ENCODE data around the gene RP2. TPM values are rescaled to one million over a fixed set of nuclear protein-coding genes. Genes with fewer than 3 reads are reported as not detected.

The RP2 gene
- total and polyA plus RNA-seq, 9 donors, result 4.8 to 9.5 (median 7.0) TPM

GRCh38 chrX:46913667-46914066 is 76.8 kb downstream of the RP2 start:
- intact Hi-C loops (cut with DNase I), result no loop called here
- no peaks in the 10 kb centered on the region for H3K36me3 ChIP-seq
- H3K4me1 ChIP-seq (ENCODE audit: insufficient read depth), result no peaks in the 10 kb centered on the region
- peak overlapping the region; percentile 66 for H3K4me3 ChIP-seq
- H3K27ac ChIP-seq, result no peak overlapping the region
- H3K9me3 ChIP-seq, result no peaks in the 10 kb centered on the region
- DNase-seq, result peak; percentile 22 to 36 (median 28)
- TF ChIP-seq POLR2A (IDR thresholded peaks at IDR 0.05) (no peak), CTCF (IDR thresholded peaks at IDR 0.05) (no peak), EP300 (IDR thresholded peaks at IDR 0.05) (no peak)
- H3K27me3 ChIP-seq, result no peaks in the 10 kb centered on the region
- WGBS, 3 donors, result 27 to 37% (median 30%) methylated on average over 14 of the region's 14 CpGs

GRCh38 chrX:46916273-46916672 is 79.4 kb downstream of the RP2 start:
- WGBS, 3 donors, result 61 to 64% (median 62%) methylated on average over 2 of the region's 2 CpGs
- intact Hi-C loops (cut with DNase I), result no loop called here

GRCh38 chrX:46917622-46918021 is 80.8 kb downstream of the RP2 start:
- intact Hi-C loops (cut with DNase I), result no loop called here
- TF ChIP-seq POLR2A (IDR thresholded peaks at IDR 0.05) (no peak), EP300 (IDR thresholded peaks at IDR 0.05) (no peak), CTCF (IDR thresholded peaks at IDR 0.05) (no peak)
- no peak for DNase-seq
- Histone ChIP-seq H3K27me3 (no peaks in the 10 kb centered on the region), H3K27ac (no peak overlapping the region), H3K4me1 (ENCODE audit: insufficient read depth) (no peaks in the 10 kb centered on the region), H3K4me3 (no peak overlapping the region), H3K9me3 (no peaks in the 10 kb centered on the region), H3K36me3 (no peaks in the 10 kb centered on the region)
- WGBS, 3 donors, result 89 to 91% (median 89%) methylated on average over 1 of the region's 1 CpG

More at GRCh38 chrX:46916273-46916672, 79.4 kb downstream of the RP2 start:
- H3K4me1 ChIP-seq (ENCODE audit: insufficient read depth), result no peaks in the 10 kb centered on the region
- no peak for DNase-seq
- no peak overlapping the region for H3K27ac ChIP-seq
- no peaks in the 10 kb centered on the region for H3K27me3 ChIP-seq
- TF ChIP-seq EP300 (IDR thresholded peaks at IDR 0.05) (no peak), CTCF (IDR thresholded peaks at IDR 0.05) (no peak), POLR2A (IDR thresholded peaks at IDR 0.05) (no peak)
- H3K9me3 ChIP-seq, result no peaks in the 10 kb centered on the region
- H3K36me3 ChIP-seq, result no peaks in the 10 kb centered on the region
- H3K4me3 ChIP-seq, result no peak overlapping the region

- no peak overlapping the region for H3K27ac ChIP-seq
- no peaks in the 10 kb centered on the region for H3K9me3 ChIP-seq
- no peaks in the 10 kb centered on the region for H3K36me3 ChIP-seq
- H3K27me3 ChIP-seq, result no peaks in the 10 kb centered on the region
- no peak for DNase-seq
- TF ChIP-seq CTCF (IDR thresholded peaks at IDR 0.05) (no peak), EP300 (IDR thresholded peaks at IDR 0.05) (no peak), POLR2A (IDR thresholded peaks at IDR 0.05) (no peak)
- no peak overlapping the region for H3K4me3 ChIP-seq
- WGBS, 3 donors, result 96 to 100% (median 100%) methylated on average over 1 of the region's 1 CpG
- no peaks in the 10 kb centered on the region for H3K4me1 ChIP-seq (ENCODE audit: insufficient read depth)
- intact Hi-C loops (cut with DNase I), result no loop called here
These were observed 81.6 kb downstream of the RP2 start for GRCh38 chrX:46918434-46918833.
